ENCODE data around the gene PECR. TPM values are rescaled to one million over a fixed set of nuclear protein-coding genes. Genes with fewer than 3 reads are reported as not detected.

The PECR gene
- total and polyA plus RNA-seq, 9 of the 15 experiments (the other 6 are each of a cell fraction or from before 2014, with no cell fraction given), result 1.1 to 10.3 (median 8.2) TPM

- H3K9me1 ChIP-seq (ENCODE audit: control insufficient read depth, insufficient read depth, low read length), result no peaks in the 10 kb centered on the region
- no peak overlapping the region; a peak in 1 of 4 replicates for H3K9ac ChIP-seq (ENCODE audit: insufficient read depth in 1 of 2, low read depth in 2 of 2, low read length in 2 of 2)
- BruUV-seq (replicated peaks), result no TSS peak
- no peaks in the 10 kb centered on the region for H3K36me3 ChIP-seq (ENCODE audit: control insufficient read depth, insufficient read depth, low read length)
- intact Hi-C loops (cut with micrococcal nuclease), result no loop called here
- no peak for FAIRE-seq
- H4K20me1 ChIP-seq (replicated peaks; ENCODE audit: control insufficient read depth, insufficient read depth, low read length), result no peaks in the 10 kb centered on the region
- ChIA-PET CTCF (ENCODE audit: low intra/inter-chr PET ratio) (no interaction called here), POLR2A (interaction anchor here (0.7 kb wide), 1 partner anchor 30 kb away, joined by 4 read pairs; no protein-coding TSS in a partner anchor)
- H3K4me3 ChIP-seq, result no peak overlapping the region
- H3K27me3 ChIP-seq (ENCODE audit: control insufficient read depth in 2 of 2, insufficient read depth in 2 of 2, low read length in 2 of 2), result no peaks in the 10 kb centered on the region
- no peaks in the 10 kb centered on the region for H3K9me3 ChIP-seq (replicated peaks; ENCODE audit: control insufficient read depth, insufficient read depth, low read depth, low read length)
- no peaks in the 10 kb centered on the region; the same call in 1 of the 3 replicates for H3K79me2 ChIP-seq (ENCODE audit: control insufficient read depth, insufficient read depth, low read length)
- H2AFZ ChIP-seq (ENCODE audit: low read depth, low read length), result peak overlapping the region; percentile 62; the same call in 1 of the 2 replicates
- no peak overlapping the region; the same call in 2 of the 3 replicates for H3K27ac ChIP-seq (ENCODE audit: extremely low read depth, low read depth, low read length)
- in situ Hi-C loops (cut with MboI), result no loop called here
- no peak for DNase-seq (ENCODE audit: extremely low read depth in 1 of 4, low spot score in 3 of 4)
- peaks cover 33 to 43% of the 10 kb centered on the region in 2 experiments for H3K4me1 ChIP-seq (replicated peaks in 1 of 2; ENCODE audit: control insufficient read depth in 2 of 2, insufficient read depth in 2 of 2, low read length in 2 of 2)
- TF ChIP-seq TRIM28 (IDR thresholded peaks at IDR 0.05) (no peak), BCLAF1 (IDR thresholded peaks at IDR 0.05; ENCODE audit: borderline replicate concordance in 1 of 2, control insufficient read depth in 1 of 2, low read depth in 2 of 2, low read length in 1 of 2) (0 out of 4 replicates have a peak, but pooled peaks of 1 of the 2 experiments have one; percentile 13), ZNF512 (tag; IDR thresholded peaks at IDR 0.05) (peak; percentile 65), THAP12 (CRISPR knock-in tag; IDR thresholded peaks at IDR 0.05) (no peak)
- 52% methylated on average over 2 of the region's 2 CpGs for WGBS (ENCODE audit: insufficient coverage, low coverage, missing lambda C conversion rate)
- H3K4me2 ChIP-seq (ENCODE audit: insufficient read depth, low read length), result peak overlapping the region; percentile 25; the same call in 1 of the 2 replicates
- no peak for ATAC-seq
Observed at GRCh38 chr2:216002693-216003092, 78.9 kb downstream of the PECR start.
